Mesenchymal stem cell (in vitro differentiated cells and primary cell): Measurements from ENCODE around the gene IL31RA.

ENCODE experiments used
- DNase-seq: peaks from one replicate; pipeline ENCODE4 v3.0.0-alpha.2; 2013
- H2AFZ ChIP-seq: one replicate; pipeline ENCODE4 v1.6.1; 2013; ENCODE audit warnings: low read depth, mild to moderate bottlenecking, control low read depth, inconsistent platforms, low read length, moderate library complexity
- H2AK5ac ChIP-seq: 2 replicates; pipeline ENCODE4 v1.6.1; 2013; ENCODE audit warnings: low read length, moderate library complexity, mild to moderate bottlenecking, inconsistent platforms; ENCODE audit not compliant: severe bottlenecking
- H2BK120ac ChIP-seq: one replicate; pipeline ENCODE4 v1.6.1; 2013; ENCODE audit warnings: low read depth, mild to moderate bottlenecking, inconsistent platforms, low read length, moderate library complexity
- H2BK12ac ChIP-seq, 2 experiments: one replicate each; pipeline ENCODE4 v1.6.1; 2013; ENCODE audit warnings: inconsistent platforms in 2 of 2, low read length in 2 of 2, mild to moderate bottlenecking in 2 of 2, moderate library complexity in 2 of 2, control low read depth in 1 of 2
- H2BK15ac ChIP-seq: one replicate; pipeline ENCODE4 v1.6.1; 2013; ENCODE audit warnings: mild to moderate bottlenecking, low read depth, inconsistent platforms; ENCODE audit not compliant: poor library complexity, severe bottlenecking
- H2BK5ac ChIP-seq: 2 replicates; pipeline ENCODE4 v1.6.1; 2013; ENCODE audit warnings: low read depth, mild to moderate bottlenecking, low read length, control low read depth, inconsistent platforms; ENCODE audit not compliant: poor library complexity, severe bottlenecking
- H3K14ac ChIP-seq, 2 experiments: one replicate each; pipeline ENCODE4 v1.6.1; 2013; ENCODE audit warnings: inconsistent platforms in 2 of 2, low read length in 2 of 2, control low read depth in 1 of 2, mild to moderate bottlenecking in 1 of 2, moderate library complexity in 1 of 2
- H3K18ac ChIP-seq, 2 experiments: one replicate each; pipeline ENCODE4 v1.6.1; 2013; ENCODE audit warnings: inconsistent platforms in 2 of 2, low read length in 2 of 2, control low read depth in 1 of 2, low read depth in 1 of 2, mild to moderate bottlenecking in 1 of 2
- H3K23ac ChIP-seq, 2 experiments: one replicate each; pipeline ENCODE4 v1.6.1; 2013; ENCODE audit warnings: inconsistent platforms in 2 of 2, low read length in 2 of 2, mild to moderate bottlenecking in 2 of 2, moderate library complexity in 2 of 2, control low read depth in 1 of 2
- H3K27ac ChIP-seq: 2 replicates; pipeline ENCODE4 v1.5.1; 2013; ENCODE audit warnings: mild to moderate bottlenecking, moderate library complexity, low read length, control low read depth, inconsistent platforms; ENCODE audit not compliant: poor library complexity, severe bottlenecking
- H3K27me3 ChIP-seq, 2 experiments: 2 replicates each; pipeline versions ENCODE4 v1.6.1 to v1.7.0; 2013; ENCODE audit warnings: low read length in 2 of 2, mild to moderate bottlenecking in 2 of 2, moderate library complexity in 2 of 2, control low read depth in 1 of 2, inconsistent platforms in 1 of 2; ENCODE audit not compliant: control insufficient read depth in 1 of 2, insufficient read depth in 1 of 2
- H3K36me3 ChIP-seq, 2 experiments: 2 replicates each; pipeline versions ENCODE4 v1.6.1 to v1.7.0; 2013; ENCODE audit warnings: low read length in 2 of 2, control low read depth in 1 of 2, inconsistent platforms in 1 of 2, low read depth in 1 of 2, mild to moderate bottlenecking in 1 of 2; ENCODE audit not compliant: insufficient read depth in 2 of 2, control insufficient read depth in 1 of 2
- H3K4ac ChIP-seq, 2 experiments: one replicate each; pipeline ENCODE4 v1.6.1; 2013; ENCODE audit warnings: inconsistent platforms in 2 of 2, low read length in 2 of 2, mild to moderate bottlenecking in 2 of 2, moderate library complexity in 2 of 2, control low read depth in 1 of 2, low read depth in 1 of 2
- H3K4me1 ChIP-seq: 2 replicates; pipeline ENCODE4 v1.6.1; 2013; ENCODE audit warnings: low read depth, low read length, control low read depth; ENCODE audit not compliant: control insufficient read depth, insufficient read depth
- H3K4me2 ChIP-seq: 2 replicates; pipeline ENCODE4 v1.6.1; 2013; ENCODE audit warnings: low read length, mild to moderate bottlenecking, inconsistent platforms; ENCODE audit not compliant: poor library complexity, severe bottlenecking
- H3K4me3 ChIP-seq, 2 experiments: 2 replicates each; pipeline versions ENCODE4 v1.5.1 to v1.7.0; 2013; ENCODE audit warnings: low read length in 2 of 2, mild to moderate bottlenecking in 2 of 2, control low read depth in 1 of 2, low read depth in 1 of 2; ENCODE audit not compliant: insufficient read depth in 1 of 2
- H3K79me1 ChIP-seq: replicated peaks from 2 replicates; pipeline ENCODE4 v1.6.1; 2013; ENCODE audit warnings: mild to moderate bottlenecking, control low read depth, low read length, inconsistent platforms; ENCODE audit not compliant: poor library complexity, severe bottlenecking
- H3K9ac ChIP-seq: 2 replicates; pipeline ENCODE4 v1.7.0; 2013; ENCODE audit warnings: mild to moderate bottlenecking, low read length, moderate library complexity
- H3K9me3 ChIP-seq: 2 replicates; pipeline ENCODE4 v1.7.0; 2013; ENCODE audit warnings: mild to moderate bottlenecking, low read length; ENCODE audit not compliant: control insufficient read depth
- H4K8ac ChIP-seq: one replicate; pipeline ENCODE4 v1.6.1; 2013; ENCODE audit warnings: inconsistent platforms, mild to moderate bottlenecking, low read length, moderate library complexity
- H4K91ac ChIP-seq: one replicate; pipeline ENCODE4 v1.6.1; 2013; ENCODE audit warnings: mild to moderate bottlenecking, low read length, inconsistent platforms
- WGBS: methylation state at CpG from one replicate; pipeline ENCODE4 v1.1.7; 2013; ENCODE audit warnings: mixed read lengths; 5-methylcytosine and 5-hydroxymethylcytosine counted together

The IL31RA gene

DNA sequence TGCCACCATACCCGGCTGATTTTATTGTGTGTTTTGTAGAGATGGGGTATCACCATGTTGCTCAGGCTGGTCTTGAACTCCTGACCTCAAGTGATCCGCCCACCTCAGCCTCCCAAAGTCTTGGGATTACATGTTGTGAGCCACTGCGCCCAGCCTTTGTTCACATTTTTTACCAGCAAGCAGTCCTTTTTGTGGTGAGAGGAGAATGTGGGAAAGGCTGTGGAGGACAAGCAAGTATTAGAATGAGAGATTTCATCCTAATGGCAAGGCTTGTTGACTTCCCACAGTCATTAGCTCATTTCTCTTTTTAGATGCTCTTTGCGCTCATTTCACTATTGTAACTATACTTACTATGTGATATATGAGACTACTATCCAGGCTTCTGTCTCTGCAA is 6.1 kb downstream of the IL31RA start:
- H3K4ac ChIP-seq: no peak overlapping the region
- H3K27ac ChIP-seq: no peak overlapping the region
- no peak overlapping the region for H3K14ac ChIP-seq
- H3K18ac ChIP-seq: no peak overlapping the region
- no peak overlapping the region for H4K91ac ChIP-seq
- peaks cover 15% of the 10 kb centered on the region for H3K79me1 ChIP-seq
- peaks cover 5% of the 10 kb centered on the region for H3K9me3 ChIP-seq
- no peak overlapping the region for H2AK5ac ChIP-seq
- H2BK15ac ChIP-seq: no peak overlapping the region
- no peak overlapping the region for H3K9ac ChIP-seq
- no peak overlapping the region for H4K8ac ChIP-seq
- peaks cover 0 to 10% of the 10 kb centered on the region in 2 experiments for H3K36me3 ChIP-seq
- no peak overlapping the region for H3K4me3 ChIP-seq
- H2BK5ac ChIP-seq: no peak overlapping the region
- no peaks in the 10 kb centered on the region for H3K27me3 ChIP-seq
- H2BK120ac ChIP-seq: no peak overlapping the region
- no peak overlapping the region for H3K4me2 ChIP-seq
- WGBS: 96% methylated on average over 3 of the region's 4 CpGs
- H3K4me1 ChIP-seq: peaks cover 3% of the 10 kb centered on the region
- DNase-seq: no peak
- no peak overlapping the region for H2BK12ac ChIP-seq
- no peak overlapping the region for H3K23ac ChIP-seq
- no peak overlapping the region for H2AFZ ChIP-seq

DNA sequence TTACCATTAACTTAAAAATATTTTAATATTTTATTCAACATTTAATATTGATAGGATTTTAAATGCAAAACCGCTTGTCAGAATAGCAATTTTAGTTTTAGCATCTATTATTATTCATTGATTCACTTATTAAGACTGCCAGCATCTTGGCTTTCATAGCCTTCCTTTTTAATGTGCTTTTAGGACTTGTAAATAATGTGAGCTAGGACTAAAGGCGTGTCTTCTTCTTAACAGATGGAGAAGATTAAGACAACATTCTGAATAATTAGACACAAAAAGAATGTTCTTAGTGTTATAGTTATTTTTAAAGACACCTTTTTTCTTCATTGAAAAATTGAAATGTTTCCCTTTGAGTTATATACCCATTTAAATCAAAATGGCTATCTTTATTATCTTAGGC is 6.9 kb downstream of the IL31RA start:
- Histone ChIP-seq H3K9ac (no peak overlapping the region), H3K4me1 (peaks cover 3% of the 10 kb centered on the region), H2BK5ac (no peak overlapping the region), H3K9me3 (peaks cover 5% of the 10 kb centered on the region), H3K27me3 (no peaks in the 10 kb centered on the region), H2BK120ac (no peak overlapping the region), H3K18ac (no peak overlapping the region), H3K79me1 (peaks cover 15% of the 10 kb centered on the region), H2AK5ac (no peak overlapping the region), H3K23ac (no peak overlapping the region), H3K4ac (no peak overlapping the region), H2AFZ (no peak overlapping the region), H4K91ac (no peak overlapping the region), H3K14ac (no peak overlapping the region), H3K36me3 (peaks cover 0 to 10% of the 10 kb centered on the region in 2 experiments), H4K8ac (no peak overlapping the region), H2BK15ac (no peak overlapping the region), H3K4me2 (no peak overlapping the region), H2BK12ac (no peak overlapping the region), H3K4me3 (no peak overlapping the region), H3K27ac (no peak overlapping the region)
- DNase-seq: no peak
- no CpG with 5 or more reads among the region's 2 CpGs for WGBS

DNA sequence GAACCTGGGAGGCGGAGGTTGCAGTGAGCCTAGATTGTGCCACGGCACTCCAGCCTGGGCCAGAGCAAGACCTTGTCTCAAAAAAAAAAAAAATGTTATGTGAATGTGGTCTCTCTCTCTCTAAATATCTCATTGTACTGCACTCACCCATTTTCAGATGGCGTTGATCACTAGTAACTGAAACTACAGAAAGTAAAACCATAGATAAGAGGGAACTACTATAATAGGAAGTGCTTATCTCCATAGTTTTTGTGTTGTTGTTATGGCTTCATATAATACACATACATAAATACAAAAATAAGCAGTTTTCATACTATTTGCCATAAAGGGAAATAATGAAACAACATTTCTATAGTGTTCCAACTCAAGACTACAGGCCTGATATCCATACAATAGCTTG is 9.1 kb downstream of the IL31RA start:
- Histone ChIP-seq H2BK5ac (no peak overlapping the region), H3K9me3 (peaks cover 5% of the 10 kb centered on the region), H3K23ac (no peak overlapping the region), H3K79me1 (peaks cover 17% of the 10 kb centered on the region), H3K9ac (no peak overlapping the region), H3K14ac (no peak overlapping the region), H3K27ac (no peak overlapping the region), H3K36me3 (peaks cover 0 to 16% of the 10 kb centered on the region in 2 experiments), H3K18ac (no peak overlapping the region), H3K4ac (no peak overlapping the region), H2AK5ac (no peak overlapping the region), H2BK12ac (no peak overlapping the region), H3K4me1 (no peaks in the 10 kb centered on the region), H2BK15ac (no peak overlapping the region), H3K4me2 (no peak overlapping the region), H4K91ac (no peak overlapping the region), H3K27me3 (no peaks in the 10 kb centered on the region), H3K4me3 (no peak overlapping the region), H2BK120ac (no peak overlapping the region), H2AFZ (no peak overlapping the region), H4K8ac (no peak overlapping the region)
- 63% methylated on average over 2 of the region's 3 CpGs for WGBS
- DNase-seq: no peak

DNA sequence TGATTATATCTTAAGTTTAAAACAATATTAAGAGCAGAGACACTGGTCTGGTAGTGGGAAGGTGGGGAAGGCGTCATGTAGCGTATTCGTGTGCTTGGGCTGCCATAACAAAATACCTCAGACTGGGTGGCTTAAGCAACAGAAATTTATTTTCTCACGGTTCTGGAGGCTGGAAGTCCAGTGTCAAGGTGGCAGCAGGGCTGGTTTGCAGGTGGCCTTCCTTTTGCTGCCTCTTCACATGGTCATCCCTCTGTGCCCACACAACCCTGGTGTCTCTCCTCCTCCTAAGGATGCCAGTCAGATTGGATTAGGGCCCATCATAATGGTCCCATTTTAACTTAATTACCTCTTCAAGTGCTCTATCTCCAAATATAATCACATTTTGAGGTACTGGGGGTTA is 9.6 kb downstream of the IL31RA start:
- Histone ChIP-seq H3K36me3 (peaks cover 0 to 16% of the 10 kb centered on the region in 2 experiments), H3K4me1 (no peaks in the 10 kb centered on the region), H3K4me3 (no peak overlapping the region), H2AK5ac (no peak overlapping the region), H3K9me3 (peaks cover 5% of the 10 kb centered on the region), H3K79me1 (peaks cover 14% of the 10 kb centered on the region), H3K4ac (no peak overlapping the region), H3K23ac (no peak overlapping the region), H2BK5ac (no peak overlapping the region), H3K27ac (no peak overlapping the region), H3K14ac (no peak overlapping the region), H3K27me3 (no peaks in the 10 kb centered on the region), H3K4me2 (no peak overlapping the region), H2AFZ (no peak overlapping the region), H2BK12ac (no peak overlapping the region), H3K9ac (no peak overlapping the region), H4K91ac (no peak overlapping the region), H2BK120ac (no peak overlapping the region), H4K8ac (no peak overlapping the region), H3K18ac (no peak overlapping the region), H2BK15ac (no peak overlapping the region)
- 83% methylated on average over 4 of the region's 4 CpGs for WGBS
- no peak for DNase-seq
